Pons (tissue), 1 donor: ENCODE data around the gene SPN.
"Not testable (repeated sequence)": the region's sequence is repeated elsewhere in the genome, so short reads cannot be mapped to it uniquely, and the experiment has no call there.

ENCODE experiments used
- DNase-seq: peaks from one replicate; pipeline ENCODE4 v3.0.0-alpha.2; 2016; ENCODE audit warnings: low spot score

SPN gene

DNA sequence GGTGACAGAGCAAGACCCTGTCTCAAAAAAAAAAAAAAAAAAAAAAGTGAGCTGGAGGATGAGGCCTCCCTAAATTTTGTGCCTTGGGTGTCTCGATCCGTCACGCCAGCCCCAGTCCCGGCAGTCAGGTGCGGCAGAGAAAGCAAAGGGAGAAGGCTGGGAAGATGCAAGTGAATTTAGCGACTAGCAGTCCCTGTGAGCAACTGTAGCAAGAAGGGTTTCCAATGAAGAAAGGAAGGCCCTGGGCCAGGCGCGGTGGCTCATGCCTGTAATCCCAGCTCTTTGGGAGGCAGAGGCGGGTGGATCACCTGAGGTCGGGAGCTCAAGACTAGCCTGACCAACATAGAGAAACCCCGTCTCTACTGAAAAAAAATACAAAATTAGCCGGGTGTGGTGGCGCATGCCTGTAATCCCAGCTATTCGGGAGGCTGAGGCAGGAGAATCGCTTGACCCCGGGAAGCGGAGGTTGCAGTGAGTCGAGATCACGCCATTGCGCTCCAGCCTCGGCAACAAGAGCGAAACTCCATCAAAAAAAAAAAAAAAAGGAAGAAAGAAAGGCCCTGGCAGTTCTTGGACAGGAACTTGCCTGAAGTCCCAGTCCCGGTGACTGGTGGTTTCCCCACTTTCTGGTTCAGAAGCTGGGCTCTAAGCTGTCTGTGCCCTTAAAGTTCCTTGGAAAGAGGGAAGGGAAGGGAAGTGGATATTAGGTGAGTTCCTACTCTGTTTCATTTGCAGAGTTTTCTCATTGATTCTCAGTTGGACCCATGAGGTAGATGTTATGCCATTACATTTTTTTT lies 14.1 kb downstream of the SPN start:
- DNase-seq, result no peak

DNA sequence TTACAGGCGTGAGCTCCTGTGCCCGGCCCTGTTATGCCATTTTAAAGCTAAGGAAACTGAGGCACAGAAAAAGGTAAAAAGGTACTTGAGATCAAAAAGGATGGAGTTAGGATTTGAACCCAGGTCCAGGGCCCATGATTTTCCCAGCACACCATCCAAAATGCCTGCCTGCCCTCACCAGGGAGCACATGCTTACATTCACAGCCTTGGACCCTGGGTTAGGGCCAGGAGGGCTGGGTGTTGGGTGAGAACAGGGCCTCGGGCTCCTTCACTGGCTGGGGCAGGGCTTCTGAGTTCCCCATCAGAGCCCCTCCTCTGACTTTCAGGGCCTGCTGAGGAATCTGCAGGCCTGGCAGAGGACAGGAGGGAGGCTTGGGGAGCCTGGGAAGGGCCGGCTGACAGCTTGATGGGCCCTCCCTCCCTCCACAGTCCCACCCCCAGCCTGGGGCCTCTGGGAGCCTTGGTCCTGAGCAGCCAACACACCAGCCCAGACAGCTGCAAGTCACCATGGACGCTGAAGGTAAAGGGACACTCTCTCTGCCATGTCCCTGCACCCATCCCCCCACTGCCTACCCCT lies 15.7 kb downstream of the SPN start, which contains the start of gene QPRT:
Gene QPRT, plus strand, starts transcription at position 490 of the 577 bp plus-strand sequence. Its CDS starts 18 bp downstream, at position 508.
- peak; percentile 23 for DNase-seq

DNA sequence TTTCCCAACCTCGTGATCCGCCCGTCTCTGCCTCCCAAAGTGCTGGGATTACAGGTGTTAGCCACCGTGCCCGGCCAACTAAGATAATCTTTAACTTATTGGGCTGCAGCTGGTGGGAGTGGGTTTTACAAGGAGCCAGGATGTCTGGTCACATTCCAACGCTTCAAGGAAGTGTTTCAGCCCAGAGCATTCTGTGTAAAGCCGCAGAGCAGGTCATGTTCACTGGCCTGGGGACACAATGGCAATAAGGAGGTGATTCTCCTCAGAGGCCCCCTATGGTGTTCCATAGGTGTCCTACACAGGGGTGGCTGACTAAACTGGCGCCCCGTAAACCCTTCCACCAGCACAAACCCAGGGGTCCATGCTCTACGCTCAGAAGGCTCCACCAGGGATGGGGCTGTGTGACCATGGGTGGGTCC lies 17.1 kb downstream of the SPN start:
- no peak for DNase-seq

DNA sequence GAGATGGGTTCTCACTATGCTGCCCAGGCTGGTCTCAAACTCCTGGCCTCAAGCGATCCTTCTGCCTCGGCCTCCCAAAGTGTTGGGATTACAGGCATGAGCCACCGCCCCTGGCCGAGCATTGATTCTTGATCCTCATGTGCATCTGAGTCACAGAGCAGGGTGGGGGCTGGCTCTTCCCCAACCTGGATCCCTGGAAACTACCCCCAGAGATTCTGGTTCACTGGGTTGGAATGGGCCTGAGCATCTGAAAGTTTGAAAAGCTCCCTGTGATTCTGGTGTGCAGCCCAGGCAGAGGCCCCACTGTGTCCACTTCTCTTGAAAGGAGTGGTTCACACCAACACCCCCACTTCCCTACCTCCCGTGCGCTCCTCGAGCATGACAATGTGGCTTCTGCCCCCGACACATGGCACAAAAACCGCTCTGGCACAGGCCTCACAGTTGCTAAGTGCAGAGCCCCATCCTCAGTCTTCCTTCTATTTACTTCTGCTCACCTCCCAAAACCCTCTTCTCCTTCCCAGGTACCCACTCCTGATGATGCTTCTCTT lies 20.6 kb downstream of the SPN start:
- DNase-seq, result no peak

DNA sequence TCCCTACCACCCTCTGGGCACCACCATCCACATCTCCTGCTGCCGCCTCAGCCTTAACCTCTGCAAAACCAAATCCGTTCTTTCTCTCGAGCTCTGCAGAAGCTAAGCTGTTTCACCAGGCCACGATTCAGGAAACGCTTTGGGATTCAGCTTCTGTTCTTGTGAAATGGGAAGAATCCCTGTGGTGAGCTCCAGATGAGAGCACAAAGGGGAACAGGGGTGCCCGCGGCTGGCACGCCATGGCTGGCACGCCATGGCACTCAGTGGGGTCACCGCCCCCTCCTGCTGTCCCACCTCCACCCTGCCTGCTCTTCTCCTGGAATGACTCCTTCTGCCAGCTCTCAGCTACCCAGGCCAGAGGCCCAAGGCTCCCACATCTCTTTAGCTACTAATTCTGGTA lies 21.6 kb downstream of the SPN start:
- no peak for DNase-seq

DNA sequence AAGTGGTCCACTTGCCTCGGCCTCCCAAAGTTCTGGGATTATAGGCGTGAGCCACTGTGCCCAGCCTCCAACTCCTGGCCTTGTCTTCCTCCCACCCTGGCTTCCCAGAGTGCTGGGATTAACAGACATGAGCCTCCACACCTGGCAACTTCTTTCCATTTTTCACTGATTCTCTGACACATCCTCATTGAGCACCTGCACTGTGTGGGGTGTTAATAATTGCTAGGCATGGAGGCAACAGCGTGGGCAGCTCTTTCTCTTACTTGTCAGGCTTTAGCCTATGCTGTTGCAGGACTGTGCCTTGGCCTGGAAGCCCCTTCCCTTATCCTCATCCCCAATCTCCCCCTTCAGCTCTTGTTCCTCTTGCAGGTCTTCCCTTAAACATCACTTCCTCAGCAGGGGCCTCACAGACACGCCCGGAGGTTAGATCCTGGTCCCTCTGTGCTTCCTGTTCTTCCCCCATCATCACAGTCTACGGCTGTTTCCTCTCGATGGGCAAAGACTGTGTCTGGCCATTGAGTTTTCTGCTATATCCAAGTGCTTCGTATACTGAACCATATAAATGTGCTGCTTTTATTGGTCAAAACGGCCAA lies 23.8 kb downstream of the SPN start:
- DNase-seq, result no peak

DNA sequence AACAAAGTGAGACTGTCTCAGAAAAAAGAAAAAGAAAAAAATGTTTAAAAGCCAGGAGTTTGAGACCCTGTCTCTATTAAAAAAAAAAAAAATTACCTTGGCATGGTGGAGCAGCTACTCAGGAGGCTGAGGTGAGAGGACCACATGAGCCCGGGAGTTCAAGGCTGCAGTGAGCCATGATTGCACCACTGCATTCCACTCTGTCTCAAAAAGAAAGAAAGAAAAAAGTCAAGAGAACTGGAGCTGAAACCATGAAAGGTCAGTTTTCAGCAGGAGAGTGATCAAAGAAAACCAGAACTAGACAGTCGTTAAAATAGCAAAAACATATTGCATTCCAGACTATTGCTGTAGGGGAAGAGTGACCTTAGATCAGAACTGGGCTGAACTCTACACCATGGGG lies 24.7 kb downstream of the SPN start:
- DNase-seq, result no peak

DNA sequence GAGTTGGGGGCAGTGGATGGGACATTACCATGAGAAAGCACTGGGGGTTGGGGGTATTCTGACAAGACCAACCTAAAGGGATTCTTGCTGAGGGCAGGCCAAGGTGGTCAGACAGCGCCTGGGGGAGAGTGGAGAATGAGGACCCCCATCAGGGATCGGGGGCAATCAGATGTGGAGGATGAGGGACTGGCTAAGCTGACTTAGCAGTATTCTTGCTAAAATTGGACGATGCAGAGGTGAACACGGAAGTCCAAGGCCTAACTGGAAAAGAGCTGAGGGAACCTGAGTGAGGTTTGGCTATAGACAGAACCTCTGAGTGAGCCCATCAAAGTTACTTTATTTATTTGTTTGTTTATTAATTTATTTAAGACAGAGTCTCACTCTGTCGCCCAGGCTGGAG lies 25.1 kb downstream of the SPN start:
- no peak for DNase-seq

DNA sequence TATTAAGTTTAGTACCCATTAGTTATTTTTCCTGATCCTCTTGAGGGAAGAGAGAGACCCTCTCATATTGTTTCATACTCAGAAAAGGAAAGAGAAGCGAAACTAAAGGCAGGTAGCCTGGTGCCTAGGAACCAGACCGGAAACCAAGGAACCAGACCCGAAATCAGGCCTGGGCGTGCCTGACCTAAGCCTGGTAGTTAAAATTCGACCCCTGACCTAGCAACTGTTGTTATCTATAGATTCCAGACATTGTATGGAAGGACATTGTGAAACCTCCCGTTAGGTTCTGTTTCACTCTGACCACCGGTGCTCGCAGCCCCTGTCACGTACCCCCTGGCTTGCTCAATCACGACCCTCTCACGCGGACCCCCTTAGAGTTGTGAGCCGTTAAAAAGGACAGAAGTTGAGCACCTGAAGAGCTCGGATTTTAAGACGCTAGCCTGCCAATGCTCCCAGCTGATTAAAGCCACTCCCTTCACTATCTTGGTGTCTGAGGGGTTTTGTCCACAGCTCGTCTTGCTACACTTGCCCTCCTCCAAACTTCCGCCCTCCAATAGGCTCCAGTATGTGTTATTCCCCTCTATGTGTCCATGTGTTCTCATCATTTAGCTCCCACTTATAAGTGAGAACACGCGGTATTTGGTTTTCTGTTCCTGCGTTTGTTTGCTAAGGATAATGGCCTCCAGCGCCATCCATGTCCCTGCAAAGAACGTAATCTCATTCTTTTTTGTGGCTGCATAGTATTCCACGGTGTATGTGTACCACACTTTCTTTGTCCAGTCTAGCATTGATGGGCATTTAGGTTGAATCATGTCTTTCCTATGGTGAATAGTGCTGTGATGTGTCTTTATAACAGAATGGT lies 26.7 kb downstream of the SPN start:
- not testable (repeated sequence) for DNase-seq

DNA sequence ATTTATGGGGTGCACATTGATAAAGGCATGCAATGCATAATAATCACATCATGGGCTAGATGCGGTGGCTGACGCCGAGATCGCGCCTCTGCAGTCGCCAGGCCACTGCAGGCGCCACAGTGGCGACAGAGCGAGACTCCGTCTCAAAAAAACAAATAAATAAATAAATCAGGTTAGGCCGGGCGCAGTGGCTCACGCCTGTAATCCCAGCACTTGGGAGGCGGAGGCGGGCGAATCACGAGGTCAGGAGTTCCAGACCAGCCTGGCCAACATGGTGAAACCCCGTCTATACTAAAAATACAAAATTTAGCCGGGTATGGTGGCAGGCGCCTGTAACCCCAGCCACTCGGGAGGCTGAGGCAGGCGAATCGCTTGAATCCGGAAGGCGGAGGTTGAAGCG lies 29.6 kb downstream of the SPN start:
- not testable (repeated sequence) for DNase-seq

DNA sequence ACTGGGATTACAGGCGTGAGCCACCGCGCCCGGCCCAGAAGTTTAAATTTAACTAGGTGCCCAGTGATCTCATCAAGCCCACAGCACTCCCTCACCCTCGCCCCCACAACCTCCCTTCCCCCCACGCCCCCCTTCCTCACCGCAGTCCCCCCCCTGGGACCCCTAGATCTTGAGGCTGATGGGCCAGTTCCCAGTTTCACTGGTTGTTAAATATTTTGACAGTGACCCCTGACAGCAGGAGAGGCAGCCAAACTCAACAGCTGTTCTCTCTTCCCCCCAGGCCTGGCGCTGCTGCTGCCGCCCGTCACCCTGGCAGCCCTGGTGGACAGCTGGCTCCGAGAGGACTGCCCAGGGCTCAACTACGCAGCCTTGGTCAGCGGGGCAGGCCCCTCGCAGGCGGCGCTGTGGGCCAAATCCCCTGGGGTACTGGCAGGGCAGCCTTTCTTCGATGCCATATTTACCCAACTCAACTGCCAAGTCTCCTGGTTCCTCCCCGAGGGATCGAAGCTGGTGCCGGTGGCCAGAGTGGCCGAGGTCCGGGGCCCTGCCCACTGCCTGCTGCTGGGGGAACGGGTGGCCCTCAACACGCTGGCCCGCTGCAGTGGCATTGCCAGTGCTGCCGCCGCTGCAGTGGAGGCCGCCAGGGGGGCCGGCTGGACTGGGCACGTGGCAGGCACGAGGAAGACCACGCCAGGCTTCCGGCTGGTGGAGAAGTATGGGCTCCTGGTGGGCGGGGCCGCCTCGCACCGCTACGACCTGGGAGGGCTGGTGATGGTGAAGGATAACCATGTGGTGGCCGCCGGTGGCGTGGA lies 31.5 kb downstream of the SPN start:
- DNase-seq, result no peak

DNA sequence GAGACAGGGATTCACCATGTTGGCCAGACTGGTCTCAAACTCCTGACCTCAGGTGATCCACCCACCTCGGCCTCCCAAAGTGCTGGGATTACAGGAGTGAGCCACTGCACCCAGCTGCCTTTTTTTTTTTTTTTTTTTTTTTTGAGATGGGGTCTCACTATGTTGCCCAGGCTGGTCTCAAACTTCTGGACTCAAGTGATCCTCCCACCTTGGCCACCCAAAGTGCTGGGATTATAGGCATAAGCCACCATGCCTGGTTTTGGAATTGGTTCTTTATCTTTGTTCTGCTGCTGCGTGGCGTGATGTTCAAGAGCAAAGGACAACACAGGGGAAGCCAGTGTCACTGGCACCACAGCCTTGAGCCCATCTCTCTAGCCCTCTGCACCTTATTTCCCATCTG lies 32.6 kb downstream of the SPN start:
- not testable (repeated sequence) for DNase-seq

DNA sequence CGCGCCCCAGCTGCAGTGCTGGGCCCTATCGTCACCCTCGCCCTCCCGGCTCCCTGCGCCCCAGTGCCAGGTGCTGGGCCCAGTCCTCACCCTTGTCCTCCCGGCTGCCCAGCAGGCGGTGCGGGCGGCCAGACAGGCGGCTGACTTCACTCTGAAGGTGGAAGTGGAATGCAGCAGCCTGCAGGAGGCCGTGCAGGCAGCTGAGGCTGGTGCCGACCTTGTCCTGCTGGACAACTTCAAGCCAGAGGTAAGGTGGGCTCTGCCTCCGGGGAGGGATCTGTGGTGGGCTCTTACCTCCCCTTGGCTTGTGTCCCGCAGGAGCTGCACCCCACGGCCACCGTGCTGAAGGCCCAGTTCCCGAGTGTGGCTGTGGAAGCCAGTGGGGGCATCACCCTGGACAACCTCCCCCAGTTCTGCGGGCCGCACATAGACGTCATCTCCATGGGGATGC lies 33.9 kb downstream of the SPN start:
- no peak for DNase-seq

DNA sequence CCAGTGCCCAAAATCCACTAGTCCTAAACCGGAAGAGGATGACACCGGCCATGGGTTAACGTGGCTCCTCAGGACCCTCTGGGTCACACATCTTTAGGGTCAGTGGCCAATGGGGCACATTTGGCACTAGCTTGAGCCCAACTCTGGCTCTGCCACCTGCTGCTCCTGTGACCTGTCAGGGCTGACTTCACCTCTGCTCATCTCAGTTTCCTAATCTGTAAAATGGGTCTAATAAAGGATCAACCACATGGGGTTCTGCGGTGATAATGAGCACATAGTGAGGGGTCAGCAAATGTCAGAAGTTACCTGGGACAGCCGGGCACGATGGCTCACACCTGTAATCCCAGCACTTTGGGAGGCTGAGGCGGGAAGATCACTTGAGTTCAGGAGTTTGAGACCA lies 34.3 kb downstream of the SPN start:
- DNase-seq, result no peak

DNA sequence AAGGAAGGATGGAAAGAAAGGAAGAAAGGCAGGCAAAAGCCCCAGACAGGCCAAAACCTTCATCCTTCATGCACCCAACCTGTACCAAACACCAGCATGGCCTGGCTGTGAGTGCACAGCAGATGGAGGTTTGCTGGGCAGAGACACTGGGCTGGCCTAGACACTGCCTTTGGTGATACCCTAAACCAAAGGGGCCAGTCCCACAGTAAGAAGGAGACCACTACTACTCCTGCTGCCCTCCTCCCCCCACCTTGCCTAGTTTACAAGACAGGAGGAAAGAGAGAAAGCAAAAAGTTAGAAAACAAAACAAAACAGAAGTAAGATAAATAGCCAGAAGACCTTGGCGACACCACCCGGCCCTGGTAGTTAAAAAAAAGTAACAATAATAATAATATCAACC lies 35.0 kb downstream of the SPN start:
- DNase-seq, result no peak

DNA sequence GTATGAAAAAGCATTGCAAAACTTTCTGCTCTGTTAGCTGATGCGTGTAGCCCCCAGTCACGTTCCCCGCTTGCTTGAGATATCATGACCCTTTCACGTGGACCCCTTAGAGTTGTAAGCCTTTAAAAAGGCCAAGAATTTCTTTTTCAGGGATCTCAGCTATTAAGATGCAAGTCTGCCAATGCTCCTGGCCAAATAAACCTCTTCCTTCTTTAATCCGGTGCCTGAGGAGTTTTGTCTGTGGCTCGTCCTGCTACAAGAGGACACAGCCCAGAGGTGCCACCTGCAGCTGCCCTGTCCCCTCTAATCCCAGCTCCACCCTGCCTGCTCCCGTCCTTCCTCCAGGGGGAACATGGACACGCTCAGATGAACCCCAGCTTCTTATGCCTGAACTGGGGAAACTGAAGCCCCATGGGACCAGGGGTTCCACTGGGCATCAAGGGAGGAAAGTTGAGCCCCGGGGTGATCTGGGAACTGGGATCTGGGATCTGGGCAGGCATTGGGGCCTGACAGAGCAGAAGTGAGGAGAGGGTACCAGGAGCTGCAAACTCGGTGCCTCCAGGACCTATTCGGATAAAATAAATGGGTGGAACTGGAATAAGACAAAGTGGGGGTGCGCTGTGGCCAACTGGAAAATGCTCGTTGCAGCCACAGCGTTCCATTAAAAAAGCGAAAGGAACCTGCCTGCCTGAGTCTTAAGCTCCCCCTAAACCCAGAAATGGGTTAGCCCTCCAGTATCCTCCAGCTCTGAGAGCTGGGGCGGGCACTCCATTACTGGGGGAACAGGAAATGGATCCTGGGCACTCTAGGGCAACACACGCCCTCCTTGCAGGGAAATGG lies 35.7 kb downstream of the SPN start:
- DNase-seq, result no peak

DNA sequence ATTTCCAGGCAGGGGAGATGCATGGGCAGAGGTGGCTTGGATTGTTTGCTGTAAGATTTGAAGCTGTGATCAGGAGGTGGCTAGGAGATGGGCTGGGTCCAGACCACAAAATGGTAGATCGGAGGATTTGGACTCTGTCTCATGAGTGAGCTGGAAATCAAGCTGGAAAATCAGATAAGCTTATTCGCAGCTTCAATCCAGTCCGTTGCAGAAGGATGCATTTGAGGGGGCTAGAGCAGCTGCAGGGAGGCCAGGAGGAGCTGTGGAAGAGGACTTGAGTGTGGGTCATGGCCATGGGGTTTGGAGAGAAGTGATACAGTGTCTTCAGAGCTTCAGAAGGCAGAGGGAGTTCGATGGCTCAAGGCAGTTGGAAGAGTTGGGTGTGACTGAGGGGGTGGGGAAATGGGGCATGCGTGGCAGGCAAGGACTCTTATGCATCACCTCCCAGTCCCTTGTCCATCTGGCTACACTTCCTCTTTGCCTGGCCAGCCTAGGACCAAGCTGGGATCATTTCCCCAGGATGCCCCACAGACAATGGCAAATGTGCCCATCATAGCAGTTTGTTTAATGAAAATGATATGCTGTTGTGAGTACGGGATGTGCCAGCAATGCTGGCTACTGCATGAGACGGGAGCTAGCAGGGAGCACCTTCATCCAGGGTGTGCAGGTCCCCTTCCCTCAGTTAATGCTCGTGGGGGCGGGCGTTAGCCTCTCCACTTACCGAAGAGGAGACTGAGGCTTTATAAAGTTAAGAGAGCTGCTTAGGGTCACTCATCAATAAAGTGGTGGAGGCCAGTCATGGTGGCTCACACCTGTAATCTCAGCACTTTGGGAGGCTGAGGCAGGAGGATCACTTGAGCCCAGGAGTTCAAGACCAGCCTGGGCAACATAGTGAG lies 36.5 kb downstream of the SPN start:
- no peak for DNase-seq

DNA sequence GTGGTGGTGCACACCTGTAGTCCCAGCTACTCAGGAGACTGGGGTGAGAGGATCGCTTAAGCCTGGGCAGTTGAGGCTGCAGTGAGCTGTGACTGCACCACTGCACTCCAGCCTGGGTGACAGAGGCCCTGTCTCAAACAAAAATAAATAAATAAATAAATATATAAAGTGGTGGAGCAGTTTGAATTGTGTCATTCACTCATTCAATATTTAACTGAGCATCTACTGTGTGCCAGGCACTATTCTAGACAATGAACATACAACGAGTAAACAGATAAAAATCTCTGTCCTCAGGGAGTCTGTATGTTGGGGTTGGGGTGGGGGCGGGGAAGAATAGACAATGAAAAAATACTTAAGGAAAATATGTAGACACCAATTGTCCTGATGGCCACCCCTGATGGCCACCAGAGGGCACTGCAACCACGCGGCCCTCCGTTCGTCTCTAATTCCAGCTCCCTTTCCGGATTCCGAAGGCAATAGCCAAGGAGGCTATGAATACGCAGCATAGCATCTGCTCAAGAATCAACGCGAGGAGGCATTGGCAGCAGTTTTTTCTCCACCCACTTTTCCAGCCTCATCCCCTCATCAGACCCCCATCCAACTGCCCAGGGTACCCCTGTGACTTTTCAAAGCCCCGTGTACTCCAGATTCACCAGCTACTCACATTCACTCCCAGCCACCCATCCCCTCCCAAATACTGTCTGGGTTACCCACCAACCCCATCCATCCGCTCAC lies 37.4 kb downstream of the SPN start:
- peak; percentile 55 for DNase-seq

DNA sequence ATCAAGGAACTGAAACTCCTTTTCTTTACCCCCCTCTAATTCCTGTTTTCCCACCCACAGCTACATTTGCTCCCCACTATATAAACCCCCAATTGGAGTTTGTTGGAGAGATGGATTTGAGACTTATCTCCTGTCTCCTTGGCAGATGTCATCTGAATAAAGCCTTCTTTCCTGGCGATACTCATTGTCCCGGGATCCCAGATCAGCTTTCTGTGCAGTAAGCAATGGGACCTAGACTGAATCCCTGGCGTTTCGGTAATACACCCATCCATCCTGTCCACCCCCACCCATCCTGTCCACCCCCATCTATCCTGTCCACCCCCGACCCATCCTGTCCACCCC lies 38.1 kb downstream of the SPN start:
- DNase-seq, result no peak
